HUES6 (cell line): Measurements from ENCODE around the gene SLC6A7.

Experiments used
- H3K27ac ChIP-seq: 2 replicates; pipeline ENCODE4 v1.7.0; 2013; ENCODE audit warnings: low read depth, mild to moderate bottlenecking, low read length, inconsistent platforms
- H3K27me3 ChIP-seq: 2 replicates; pipeline ENCODE4 v1.6.1; 2013; ENCODE audit warnings: low read length; ENCODE audit not compliant: control insufficient read depth, insufficient read depth
- H3K36me3 ChIP-seq: 2 replicates; pipeline ENCODE4 v1.6.1; 2013; ENCODE audit warnings: low read length; ENCODE audit not compliant: control insufficient read depth, insufficient read depth
- H3K4me1 ChIP-seq: 2 replicates; pipeline ENCODE4 v1.6.1; 2013; ENCODE audit warnings: low read length; ENCODE audit not compliant: control insufficient read depth, insufficient read depth
- H3K4me3 ChIP-seq: 2 replicates; pipeline ENCODE4 v1.5.1; 2013; ENCODE audit warnings: low read depth, low read length
- H3K9ac ChIP-seq: one replicate; pipeline ENCODE4 v1.6.1; 2013; ENCODE audit warnings: mild to moderate bottlenecking, low read length
- H3K9me3 ChIP-seq: 2 replicates; pipeline ENCODE4 v1.6.1; 2013; ENCODE audit warnings: low read depth, low read length; ENCODE audit not compliant: control insufficient read depth, insufficient read depth

SLC6A7 gene

GRCh38 chr5:150211156-150212030 is 21.5 kb downstream of the SLC6A7 start:
- 0 out of 2 replicates have a peak overlapping the region, but pooled peaks have one; percentile 12 for H3K4me3 ChIP-seq
- peaks cover 43% of the 10 kb centered on the region for H3K4me1 ChIP-seq

DNA sequence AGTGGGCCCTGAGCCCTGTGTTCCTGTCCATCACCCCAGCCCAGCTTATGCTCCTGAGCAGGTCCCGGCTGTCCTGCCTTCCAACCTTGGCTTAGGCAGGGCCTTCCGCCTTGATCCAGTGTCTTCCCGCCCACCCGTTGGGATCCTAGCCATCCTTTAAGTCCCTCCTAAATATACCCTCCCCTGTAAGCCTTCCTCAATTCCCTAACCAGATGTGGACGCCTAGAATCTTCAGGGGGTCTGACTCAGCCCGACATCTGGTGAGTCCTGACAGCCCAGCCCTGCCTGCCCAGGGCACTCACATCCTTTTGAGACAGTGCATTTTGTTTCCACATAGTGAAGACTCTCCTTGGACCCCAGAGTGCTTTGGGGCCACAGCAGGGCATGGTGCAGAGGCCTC is 23.7 kb downstream of the SLC6A7 start:
- H3K4me1 ChIP-seq = peaks cover 40% of the 10 kb centered on the region
- H3K27me3 ChIP-seq = peaks cover 17% of the 10 kb centered on the region
- H3K36me3 ChIP-seq = no peaks in the 10 kb centered on the region
- H3K27ac ChIP-seq = no peak overlapping the region
- H3K9ac ChIP-seq = no peak overlapping the region
- H3K4me3 ChIP-seq = no peak overlapping the region
- no peaks in the 10 kb centered on the region for H3K9me3 ChIP-seq

More at GRCh38 chr5:150211156-150212030, 21.5 kb downstream of the SLC6A7 start:
- Histone ChIP-seq H3K27ac (no peak overlapping the region), H3K9me3 (no peaks in the 10 kb centered on the region), H3K27me3 (0 out of 2 replicates have a peak, but pooled peaks cover 2% of the 10 kb centered on the region), H3K36me3 (no peaks in the 10 kb centered on the region), H3K9ac (peak overlapping the region; percentile 37)

DNA sequence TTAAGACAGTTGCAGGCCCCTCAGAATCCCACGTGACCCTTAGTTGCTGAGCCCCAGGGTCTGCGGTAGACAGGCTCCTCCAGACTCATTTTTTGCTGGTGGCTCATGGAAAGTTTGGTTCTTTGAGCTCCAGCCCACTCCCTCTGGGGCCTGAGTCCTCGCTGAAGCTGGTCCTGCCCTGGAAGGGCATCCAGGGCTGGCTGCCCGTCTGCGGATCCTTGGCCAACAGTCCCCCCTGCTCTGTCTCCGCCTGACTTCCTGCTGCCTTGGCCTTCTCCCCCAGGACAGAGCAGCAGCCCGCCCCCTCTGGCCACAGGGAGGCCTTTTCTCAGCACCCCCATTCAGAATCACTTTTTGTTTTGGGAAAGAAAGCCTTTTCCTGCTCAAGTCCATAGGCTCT is 24.4 kb downstream of the SLC6A7 start:
- no peak overlapping the region for H3K4me3 ChIP-seq
- H3K27me3 ChIP-seq = peaks cover 17% of the 10 kb centered on the region
- H3K36me3 ChIP-seq = no peaks in the 10 kb centered on the region
- H3K9ac ChIP-seq = no peak overlapping the region
- peaks cover 33% of the 10 kb centered on the region for H3K4me1 ChIP-seq
- no peak overlapping the region for H3K27ac ChIP-seq
- no peaks in the 10 kb centered on the region for H3K9me3 ChIP-seq

- Histone ChIP-seq H3K27me3 (peaks cover 17% of the 10 kb centered on the region), H3K36me3 (no peaks in the 10 kb centered on the region), H3K9ac (no peak overlapping the region)
Measured at GRCh38 chr5:150215979-150216944, 26.4 kb downstream of the SLC6A7 start.

DNA sequence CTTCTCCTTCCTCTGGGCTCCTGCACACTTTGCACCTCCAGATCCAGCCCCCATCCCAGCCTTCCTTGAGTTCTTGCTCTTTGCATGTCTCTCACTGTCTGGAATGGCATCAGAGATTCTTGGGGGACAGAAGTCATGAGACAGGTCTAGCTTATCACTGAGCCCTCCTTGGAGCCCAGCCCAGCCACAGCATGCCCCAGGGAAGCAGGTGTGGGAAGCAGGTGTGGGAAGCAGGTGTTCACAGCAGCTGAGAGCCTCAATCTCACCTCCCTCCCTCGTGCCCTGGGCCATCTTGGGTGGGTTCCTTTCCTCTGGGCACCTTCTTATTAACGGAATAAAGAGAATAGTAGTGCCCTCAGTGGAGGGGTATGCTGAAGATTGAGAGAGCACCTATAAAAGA is 27.2 kb downstream of the SLC6A7 start:
- Histone ChIP-seq H3K27me3 (peaks cover 17% of the 10 kb centered on the region), H3K9ac (no peak overlapping the region), H3K4me1 (peaks cover 11% of the 10 kb centered on the region), H3K9me3 (no peaks in the 10 kb centered on the region), H3K27ac (no peak overlapping the region), H3K4me3 (no peak overlapping the region), H3K36me3 (no peaks in the 10 kb centered on the region)

More at GRCh38 chr5:150215979-150216944, 26.4 kb downstream of the SLC6A7 start:
- Histone ChIP-seq H3K9me3 (no peaks in the 10 kb centered on the region), H3K4me3 (no peak overlapping the region), H3K4me1 (peaks cover 19% of the 10 kb centered on the region), H3K27ac (no peak overlapping the region)

GRCh38 chr5:150217873-150218692 is 28.2 kb downstream of the SLC6A7 start:
- H3K4me1 ChIP-seq = peaks cover 8% of the 10 kb centered on the region; the same call in 1 of the 2 replicates
- H3K4me3 ChIP-seq = no peak overlapping the region
- peaks cover 15% of the 10 kb centered on the region for H3K27me3 ChIP-seq
- H3K9me3 ChIP-seq = no peaks in the 10 kb centered on the region
- no peak overlapping the region for H3K9ac ChIP-seq
- no peaks in the 10 kb centered on the region for H3K36me3 ChIP-seq
- no peak overlapping the region for H3K27ac ChIP-seq

DNA sequence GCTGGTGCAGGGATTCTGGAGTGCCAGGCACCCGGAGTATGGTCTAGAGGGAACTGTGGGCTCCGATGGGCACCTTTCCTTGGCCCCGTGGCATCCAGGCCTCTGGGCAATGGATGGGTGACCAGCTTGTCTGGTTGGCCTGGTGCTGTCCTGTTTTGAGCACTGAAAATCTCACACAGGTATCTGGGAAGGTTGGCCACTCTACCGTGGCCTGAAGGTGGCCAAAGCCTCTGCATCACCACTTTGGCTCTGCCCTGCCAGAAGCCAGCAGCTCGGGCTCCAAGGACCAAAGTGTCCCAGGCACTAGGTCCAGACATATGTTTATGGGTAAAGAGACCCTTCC is 28.8 kb downstream of the SLC6A7 start:
- Histone ChIP-seq H3K27me3 (peaks cover 15% of the 10 kb centered on the region), H3K36me3 (no peaks in the 10 kb centered on the region), H3K9me3 (no peaks in the 10 kb centered on the region), H3K9ac (no peak overlapping the region), H3K4me1 (peaks cover 4% of the 10 kb centered on the region; the same call in 1 of the 2 replicates), H3K4me3 (no peak overlapping the region), H3K27ac (no peak overlapping the region)

GRCh38 chr5:150219142-150219541 is 29.3 kb downstream of the SLC6A7 start:
- H3K9me3 ChIP-seq = no peaks in the 10 kb centered on the region
- no peaks in the 10 kb centered on the region for H3K36me3 ChIP-seq
- H3K9ac ChIP-seq = no peak overlapping the region
- H3K4me3 ChIP-seq = no peak overlapping the region
- H3K27ac ChIP-seq = no peak overlapping the region
- H3K27me3 ChIP-seq = peaks cover 15% of the 10 kb centered on the region
- peaks cover 4% of the 10 kb centered on the region; the same call in 1 of the 2 replicates for H3K4me1 ChIP-seq

DNA sequence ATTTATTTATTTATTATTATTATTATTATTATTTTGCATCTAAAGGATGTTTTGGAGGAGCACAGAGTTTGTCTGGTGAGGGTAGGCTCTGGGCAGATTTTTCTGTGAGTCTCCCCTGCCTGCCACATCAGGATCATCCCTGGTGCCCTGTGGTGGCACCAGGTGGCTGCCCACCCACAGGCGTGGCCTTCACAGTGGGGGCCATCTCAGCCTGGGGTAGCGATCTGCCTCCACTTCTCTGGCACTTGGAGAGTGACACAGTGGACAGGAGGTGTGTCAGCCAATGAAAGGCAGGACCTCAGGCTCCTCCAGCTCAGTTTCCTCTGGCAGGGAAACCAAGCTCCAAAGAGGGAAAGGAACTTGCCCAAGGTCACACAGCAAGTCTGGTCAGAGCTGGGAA is 30.0 kb downstream of the SLC6A7 start:
- H3K27me3 ChIP-seq = peaks cover 15% of the 10 kb centered on the region
- peaks cover 4% of the 10 kb centered on the region; the same call in 1 of the 2 replicates for H3K4me1 ChIP-seq
- no peak overlapping the region for H3K27ac ChIP-seq
- H3K36me3 ChIP-seq = no peaks in the 10 kb centered on the region
- H3K9me3 ChIP-seq = no peaks in the 10 kb centered on the region
- no peak overlapping the region for H3K9ac ChIP-seq
- H3K4me3 ChIP-seq = no peak overlapping the region

GRCh38 chr5:150221471-150221870 is 31.6 kb downstream of the SLC6A7 start:
- no peak overlapping the region for H3K9ac ChIP-seq
- peaks cover 15% of the 10 kb centered on the region for H3K27me3 ChIP-seq
- no peaks in the 10 kb centered on the region for H3K36me3 ChIP-seq

More at GRCh38 chr5:150221471-150221870, 31.6 kb downstream of the SLC6A7 start:
- Histone ChIP-seq H3K9me3 (no peaks in the 10 kb centered on the region), H3K4me1 (peaks cover 4% of the 10 kb centered on the region; the same call in 1 of the 2 replicates), H3K4me3 (no peak overlapping the region), H3K27ac (no peak overlapping the region)
